IMR-90 (cell line): ENCODE measurements around the gene PLXNA4. TPM values are rescaled to one million over a fixed set of nuclear protein-coding genes. Genes with fewer than 3 reads are reported as not detected.

Source experiments
- ATAC-seq: fragments of 200-7000 bp; cut with Tn5 transposase; 2 replicates; pipeline ENCODE4 v1.9.1; 2020; ENCODE audit warnings: low read depth, mild to moderate bottlenecking, moderate library complexity
- BruUV-seq: library from RNA; stranded (reverse); fragments of 400-500 nt; replicated peaks from 2 replicates; lab custom pipeline; 2021; lab: Mats Ljungman, UMichigan
- CTCF ChIA-PET: fragments of 300-600 bp; formaldehyde crosslinking; extraction: SDS; loops from one replicate; lab custom pipeline; 2021; ENCODE audit warnings: antibody characterized with exemption; lab: Yijun Ruan, JAX
- POLR2A ChIA-PET: fragments of 300-600 bp; sonication (Branson Sonifier 250); formaldehyde crosslinking; loops from one replicate; lab custom pipeline; 2022; ENCODE audit warnings: antibody characterized with exemption; ENCODE audit not compliant: unreplicated experiment; lab: Charles Lee
- DNase-seq: peaks from one replicate; pipeline ENCODE4 v3.0.0; 2013
- H2AFZ ChIP-seq: replicated peaks from 2 replicates; pipeline ENCODE3; 2013; ENCODE audit warnings: low read length, mild to moderate bottlenecking; ENCODE audit not compliant: poor library complexity
- H2AK5ac ChIP-seq: 2 replicates; pipeline ENCODE4 v1.6.1; 2013; ENCODE audit warnings: low read depth, low read length, inconsistent platforms
- H2AK9ac ChIP-seq: replicated peaks from 2 replicates; pipeline ENCODE3; 2013; ENCODE audit warnings: mild to moderate bottlenecking, low read depth, low read length, moderate library complexity; ENCODE audit not compliant: poor library complexity
- H2BK120ac ChIP-seq: 2 replicates; pipeline ENCODE4 v1.6.1; 2013; ENCODE audit warnings: low read depth, low read length, inconsistent platforms
- H2BK15ac ChIP-seq: 3 replicates; pipeline ENCODE4 v1.6.1; 2013; ENCODE audit warnings: low read depth, low read length, inconsistent platforms
- H2BK20ac ChIP-seq: 2 replicates; pipeline ENCODE4 v1.6.1; 2013; ENCODE audit warnings: low read depth, mild to moderate bottlenecking, inconsistent platforms, low read length, moderate library complexity
- H2BK5ac ChIP-seq: 2 replicates; pipeline ENCODE4 v1.6.1; 2013; ENCODE audit warnings: mild to moderate bottlenecking, low read depth, low read length, inconsistent platforms; ENCODE audit not compliant: poor library complexity, severe bottlenecking
- H3K14ac ChIP-seq: replicated peaks from 2 replicates; pipeline ENCODE4 v1.6.1; 2013; ENCODE audit warnings: low read depth, low read length, inconsistent platforms
- H3K18ac ChIP-seq: 2 replicates; pipeline ENCODE4 v1.6.1; 2013; ENCODE audit warnings: low read depth, low read length, control low read depth
- H3K23ac ChIP-seq: 2 replicates; pipeline ENCODE4 v1.6.1; 2013; ENCODE audit warnings: low read depth, low read length, inconsistent platforms
- H3K27ac ChIP-seq: 2 replicates; pipeline ENCODE4 v1.5.1; 2013; ENCODE audit warnings: mild to moderate bottlenecking, control low read depth, low read length; ENCODE audit not compliant: insufficient read depth
- H3K27me3 ChIP-seq: 2 replicates; pipeline ENCODE4 v1.6.1; 2013; ENCODE audit warnings: low read length; ENCODE audit not compliant: control insufficient read depth, insufficient read depth
- H3K36me3 ChIP-seq: 2 replicates; pipeline ENCODE4 v1.6.1; 2013; ENCODE audit warnings: low read length, mixed read lengths; ENCODE audit not compliant: control insufficient read depth, insufficient read depth
- H3K4ac ChIP-seq: 2 replicates; pipeline ENCODE4 v1.6.1; 2013; ENCODE audit warnings: low read depth, low read length, inconsistent platforms
- H3K4me1 ChIP-seq: 2 replicates; pipeline ENCODE4 v1.6.1; 2013; ENCODE audit warnings: low read length, mixed read lengths; ENCODE audit not compliant: control insufficient read depth, insufficient read depth
- H3K4me2 ChIP-seq: 2 replicates; pipeline ENCODE4 v1.6.1; 2013; ENCODE audit warnings: low read depth, mild to moderate bottlenecking, control low read depth, low read length, moderate library complexity
- H3K4me3 ChIP-seq: 2 replicates; pipeline ENCODE4 v1.5.1; 2013; ENCODE audit warnings: low read depth, mild to moderate bottlenecking, control low read depth, low read length, moderate library complexity; ENCODE audit not compliant: insufficient read depth
- H3K56ac ChIP-seq: 2 replicates; pipeline ENCODE4 v1.6.1; 2013; ENCODE audit warnings: low read length, inconsistent platforms; ENCODE audit not compliant: insufficient read depth; ENCODE audit errors: extremely low read depth
- H3K79me1 ChIP-seq, 2 experiments: 2 replicates each; pipeline ENCODE4 v1.6.1; 2013; ENCODE audit warnings: low read length in 2 of 2, inconsistent platforms in 1 of 2, low read depth in 1 of 2
- H3K9ac ChIP-seq: 2 replicates; pipeline ENCODE4 v1.6.1; 2013; ENCODE audit warnings: low read depth, low read length, control low read depth
- H3K9me1 ChIP-seq: 2 replicates; pipeline ENCODE4 v1.6.1; 2013; ENCODE audit warnings: low read length, inconsistent platforms; ENCODE audit not compliant: insufficient read depth
- H3K9me3 ChIP-seq: 2 replicates; pipeline ENCODE4 v1.6.1; 2013; ENCODE audit warnings: low read length; ENCODE audit not compliant: control insufficient read depth, insufficient read depth
- H4K20me1 ChIP-seq: 2 replicates; pipeline ENCODE4 v1.6.1; 2013; ENCODE audit warnings: low read length, inconsistent platforms; ENCODE audit not compliant: insufficient read depth
- H4K5ac ChIP-seq: 2 replicates; pipeline ENCODE4 v1.6.1; 2013; ENCODE audit warnings: mild to moderate bottlenecking, low read depth, low read length, control low read depth
- H4K8ac ChIP-seq, 2 experiments: 2 replicates each; pipeline ENCODE4 v1.6.1; 2013; ENCODE audit warnings: low read depth in 2 of 2, low read length in 2 of 2, control low read depth in 1 of 2, inconsistent platforms in 1 of 2
- H4K91ac ChIP-seq: 2 replicates; pipeline ENCODE4 v1.6.1; 2013; ENCODE audit warnings: low read depth, low read length, inconsistent platforms; ENCODE audit not compliant: insufficient read depth
- CTCF ChIP-seq: conservative IDR thresholded peaks from 2 replicates; pipeline ENCODE4 v1.5.1; 2012; ENCODE audit warnings: mild to moderate bottlenecking, low read depth, low read length, improper control_type of control experiment
- MAZ ChIP-seq: IDR thresholded peaks from 2 replicates; pipeline ENCODE4 v1.6.1; 2012; ENCODE audit warnings: low read depth, mild to moderate bottlenecking, low read length, improper control_type of control experiment, moderate library complexity, borderline replicate concordance
- RFX5 ChIP-seq: IDR thresholded peaks from 2 replicates; pipeline ENCODE4 v1.8.0; 2012; ENCODE audit warnings: low read depth, mild to moderate bottlenecking, low read length, moderate library complexity
- WGBS, 2 experiments: methylation state at CpG; one replicate each; pipeline versions ENCODE4 v1.1.5 to v1.1.7; 2013; ENCODE audit warnings: missing lambda C conversion rate in 2 of 2; ENCODE audit not compliant: insufficient read length in 1 of 2; ENCODE audit errors: extremely low coverage in 2 of 2; 5-methylcytosine and 5-hydroxymethylcytosine counted together
- dilution Hi-C: fragments of 300-500 bp; cut with HindIII; formaldehyde crosslinking; loops from one replicate; pipeline ENCODE4 v1.14.3; 2018; ENCODE audit warnings: low sequenced_read_pairs; ENCODE audit not compliant: unreplicated experiment
- in situ Hi-C: fragments of 300-500 bp; cut with MboI; formaldehyde crosslinking; loops from 3 replicates; pipeline ENCODE4 v1.14.3; 2019; ENCODE audit warnings: low sequenced_read_pairs, inconsistent platforms, mixed read lengths
- intact Hi-C: fragments of 100-400 bp; cut with micrococcal nuclease; formaldehyde crosslinking; loops from 2 replicates; pipeline ENCODE4 v1.10.0; 2022
- polyA plus RNA-seq, 3 experiments: library from polyadenylated mRNA; depleted of rRNA; stranded (reverse); fragments of >200 nt; gene quantifications; 2 replicates each; pipeline ENCODE4 v1.2.3, GENCODE V29; 2012; ENCODE audit warnings: low replicate concordance in 1 of 3
- total RNA-seq: library from RNA; depleted of rRNA; stranded (reverse); fragments of >200 nt; gene quantifications from 2 replicates; pipeline ENCODE4 v1.2.3, GENCODE V29; 2012

PLXNA4 gene
- total and polyA plus RNA-seq, 2 of the 4 experiments (the other 2 are of a cell fraction) = under 0.01 TPM

- ATAC-seq = no peak
- Histone ChIP-seq H3K14ac (no peak overlapping the region), H3K18ac (no peak overlapping the region), H3K27ac (no peak overlapping the region), H4K5ac (no peak overlapping the region), H2BK15ac (no peak overlapping the region), H4K20me1 (no peaks in the 10 kb centered on the region), H3K23ac (no peak overlapping the region), H3K9ac (no peak overlapping the region), H3K27me3 (no peaks in the 10 kb centered on the region), H3K4me1 (no peaks in the 10 kb centered on the region), H2BK5ac (no peak overlapping the region), H4K8ac (no peak overlapping the region), H3K36me3 (no peaks in the 10 kb centered on the region), H3K4me3 (no peak overlapping the region), H2AFZ (no peak overlapping the region), H3K4ac (no peak overlapping the region), H3K56ac (no peak overlapping the region), H2BK120ac (no peak overlapping the region), H3K9me3 (no peaks in the 10 kb centered on the region), H4K91ac (no peak overlapping the region), H2AK5ac (no peak overlapping the region), H2BK20ac (no peak overlapping the region), H3K79me1 (no peaks in the 10 kb centered on the region), H2AK9ac (no peak overlapping the region), H3K4me2 (no peak overlapping the region), H3K9me1 (no peaks in the 10 kb centered on the region)
- no peak for DNase-seq
- no TSS peak for BruUV-seq
- dilution Hi-C loops (no loop called here), intact Hi-C loops (no loop called here), in situ Hi-C loops (no loop called here)
- ChIA-PET POLR2A (interaction anchor here (0.6 to 0.7 kb wide), 2 partner anchors 23 to 674 kb away, joined by 3 to 4 read pairs; no protein-coding TSS in a partner anchor), CTCF (no interaction called here)
- no peak for TF ChIP-seq MAZ
- no peak for TF ChIP-seq CTCF
- TF ChIP-seq RFX5 = no peak
- WGBS, 2 experiments = no CpG with 5 or more reads among the region's 4 CpGs
These were observed 45.8 kb upstream of the PLXNA4 start for GRCh38 chr7:132622081-132622480.
